Measurements from ENCODE around the gene RANBP3. TPM values are rescaled to one million over a fixed set of nuclear protein-coding genes. Genes with fewer than 3 reads are reported as not detected.

Gene RANBP3
- total RNA-seq, result 44.0 and 48.8 TPM in 2 replicates

GRCh38 chr19:5977785-5978605 lies at the start of gene RANBP3:
Gene RANBP3, minus strand, starts transcription at chr19:5978140. Its CDS starts 58 bp downstream, at chr19:5978082.

GRCh38 chr19:5913739-5914357 lies 64.1 kb downstream of the RANBP3 start, which contains the start of gene CAPS:
Gene CAPS, plus strand, starts transcription at chr19:5914254. Its CDS starts 153 bp downstream, at chr19:5914407.

GRCh38 chr19:5904352-5905113 lies 73.4 kb downstream of the RANBP3 start, which contains the start of gene VMAC:
Gene VMAC, plus strand, starts transcription at chr19:5904872. Its CDS starts 19 bp downstream, at chr19:5904891.

DNA sequence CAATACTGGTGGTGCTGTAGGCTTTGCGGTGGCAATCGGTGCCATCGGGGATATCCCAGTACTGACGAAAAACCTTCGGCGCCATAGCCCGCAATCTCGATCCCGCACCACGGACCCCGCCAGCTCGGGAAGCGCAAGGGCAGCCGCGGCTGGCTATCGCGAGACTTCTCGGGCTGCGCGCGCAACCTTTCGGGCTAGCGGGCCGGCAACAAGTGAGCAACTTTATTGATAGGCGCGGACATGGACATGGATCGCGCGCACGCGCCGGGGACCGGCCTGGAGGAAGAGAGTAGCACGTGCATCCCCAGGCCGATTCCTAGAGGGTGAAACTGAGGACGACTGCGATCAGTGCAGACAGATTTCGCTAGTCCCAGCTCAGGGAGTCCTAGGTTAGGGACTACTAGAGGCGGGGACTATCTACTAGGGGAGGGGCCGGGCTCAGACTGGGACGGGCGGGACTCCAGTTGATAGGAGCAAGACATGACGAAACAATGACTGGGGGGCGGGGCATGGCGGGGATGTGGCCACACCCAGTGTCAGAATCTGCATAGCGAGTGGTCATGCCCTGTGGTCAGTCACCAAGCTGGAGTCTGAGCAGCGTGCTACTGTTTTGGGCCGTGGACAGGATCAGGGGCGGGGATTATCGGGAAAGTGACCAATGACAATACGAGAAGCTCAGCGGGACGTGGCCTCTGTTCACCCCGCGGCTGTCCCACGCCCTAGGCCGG lies 74.2 kb downstream of the RANBP3 start, which contains the start of gene NDUFA11:
TSS of gene NDUFA11 (minus strand) at position 167 of the 728 bp plus-strand sequence. CDS start at position 85, 82 bp downstream.

Other genes with a start within 250 kb of the RANBP3 start
- gene PRR22, start 193.4 kb downstream of the RANBP3 start, total RNA-seq, result 0.36 and 0.49 TPM in 2 replicates
- gene DUS3L, start 187.0 kb downstream of the RANBP3 start, total RNA-seq, result 18.6 and 19.3 TPM in 2 replicates
- not detected in 2 replicates for gene NRTN, start 173.1 kb downstream of the RANBP3 start, total RNA-seq
- not detected in 2 replicates for gene FUT6, start 138.4 kb downstream of the RANBP3 start, total RNA-seq
- gene FUT3, start 126.7 kb downstream of the RANBP3 start, total RNA-seq, result not detected in 2 replicates
- not detected in 2 replicates for gene FUT5, start 107.6 kb downstream of the RANBP3 start, total RNA-seq
- 316 TPM in 2 replicates for gene NDUFA11, start 74.3 kb downstream of the RANBP3 start, total RNA-seq
- gene VMAC, start 73.3 kb downstream of the RANBP3 start, total RNA-seq, result 3.2 and 4.7 TPM in 2 replicates
- 2.6 and 16.1 TPM in 2 replicates for gene CAPS, start 63.9 kb downstream of the RANBP3 start, total RNA-seq
- 2.9 and 4.2 TPM in 2 replicates for gene RFX2, start 132.4 kb upstream of the RANBP3 start, total RNA-seq
- gene ACSBG2, start 157.5 kb upstream of the RANBP3 start, total RNA-seq, result not detected in 2 replicates